Gastroesophageal sphincter (tissue), 3 donors: ENCODE measurements around the gene ZMYND11.

Experiments
- CTCF ChIP-seq, 4 experiments: fragments of 200-600 bp in 2 of 4; fragments of 450-650 bp in 2 of 4; sonication (generic) in 1 of 4; IDR thresholded peaks; one replicate each; pipeline ENCODE4 v1.5.1; 2017 to 2019; ENCODE audit warnings: antibody characterized with exemption in 4 of 4, mild to moderate bottlenecking in 2 of 4, moderate library complexity in 2 of 4
- POLR2A ChIP-seq, 2 donors: fragments of 450-650 bp; IDR thresholded peaks; one replicate each; pipeline ENCODE4 v1.6.1; 2017; ENCODE audit warnings: antibody characterized with exemption in 2 of 2, mild to moderate bottlenecking in 2 of 2, moderate library complexity in 1 of 2
- POLR2AphosphoS5 ChIP-seq: sonication (generic); formaldehyde crosslinking; IDR thresholded peaks from one replicate; pipeline ENCODE4 v1.6.1; 2017; ENCODE audit warnings: antibody characterized with exemption

GRCh38 chr10:266974-267425 is 131.7 kb downstream of the ZMYND11 start:
- no peak for TF ChIP-seq CTCF (IDR thresholded peaks at IDR 0.05)
- TF ChIP-seq POLR2AphosphoS5, result no peak
- TF ChIP-seq POLR2A (IDR thresholded peaks at IDR 0.05), result no peak
